ENCODE measurements around the gene KIZ. TPM values are rescaled to one million over a fixed set of nuclear protein-coding genes. Genes with fewer than 3 reads are reported as not detected.

The KIZ gene
- total and polyA plus RNA-seq, 2 of the 4 experiments (the other 2 are of a cell fraction) = 9.9 to 14.0 TPM

DNA sequence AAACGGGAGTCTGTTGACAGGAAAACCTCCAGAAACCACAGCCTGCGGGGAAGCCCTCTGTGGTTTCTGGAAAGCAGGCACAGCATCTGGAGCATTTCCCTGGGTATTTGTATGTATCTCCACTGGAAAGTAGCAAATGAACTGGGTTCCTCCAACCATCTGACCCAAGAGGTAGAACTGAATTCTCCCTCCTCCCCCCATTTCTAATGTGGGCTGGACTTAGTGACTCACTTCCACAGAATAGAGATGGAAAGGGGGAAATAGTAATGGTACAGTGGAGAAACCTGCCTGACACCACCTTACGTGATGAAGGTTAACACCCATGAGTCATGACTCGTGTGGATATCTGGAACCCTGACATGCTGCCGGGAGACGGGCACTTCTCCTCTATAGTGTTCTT, 125.4 kb downstream of the KIZ start:
- Histone ChIP-seq H3K14ac (replicated peaks; ENCODE audit: low read depth, low read length) (no peak overlapping the region), H3K23ac (ENCODE audit: low read depth, low read length) (no peak overlapping the region), H2BK20ac (ENCODE audit: low read depth, low read length) (no peak overlapping the region), H4K5ac (ENCODE audit: low read depth, low read length) (no peak overlapping the region), H3K18ac (ENCODE audit: low read depth, low read length) (no peak overlapping the region), H3K36me3 (ENCODE audit: control insufficient read depth, insufficient read depth, low read length) (no peaks in the 10 kb centered on the region), H2BK15ac (ENCODE audit: low read depth, low read length) (no peak overlapping the region), H4K20me1 (ENCODE audit: insufficient read depth, low read length) (no peaks in the 10 kb centered on the region), H2AK9ac (replicated peaks; ENCODE audit: low read depth, low read length, poor library complexity) (no peak overlapping the region), H3K9ac (ENCODE audit: low read depth, low read length) (no peak overlapping the region), H2BK120ac (ENCODE audit: low read depth, low read length) (no peak overlapping the region), H4K8ac (ENCODE audit: low read depth in 2 of 2, low read length in 2 of 2) (no peak overlapping the region), H3K9me3 (ENCODE audit: control insufficient read depth, insufficient read depth, low read length) (no peaks in the 10 kb centered on the region), H3K56ac (ENCODE audit: extremely low read depth, insufficient read depth, low read length) (no peak overlapping the region), H3K27ac (ENCODE audit: insufficient read depth, low read length) (no peak overlapping the region), H3K27me3 (ENCODE audit: control insufficient read depth, insufficient read depth, low read length) (no peaks in the 10 kb centered on the region), H3K79me1 (ENCODE audit: low read depth in 1 of 2, low read length in 2 of 2) (no peaks in the 10 kb centered on the region), H3K4ac (ENCODE audit: low read depth, low read length) (no peak overlapping the region), H3K4me2 (ENCODE audit: low read depth, low read length) (no peak overlapping the region), H2AFZ (replicated peaks; ENCODE audit: low read length, poor library complexity) (no peak overlapping the region), H3K9me1 (ENCODE audit: insufficient read depth, low read length) (no peaks in the 10 kb centered on the region), H3K4me3 (ENCODE audit: insufficient read depth, low read depth, low read length) (no peak overlapping the region), H3K4me1 (ENCODE audit: control insufficient read depth, insufficient read depth, low read length) (no peaks in the 10 kb centered on the region), H2AK5ac (ENCODE audit: low read depth, low read length) (no peak overlapping the region), H2BK5ac (ENCODE audit: low read depth, low read length, poor library complexity, severe bottlenecking) (no peak overlapping the region), H4K91ac (ENCODE audit: insufficient read depth, low read depth, low read length) (no peak overlapping the region)
- ChIA-PET POLR2A (ENCODE audit: unreplicated experiment) (no interaction called here), CTCF (no interaction called here)
- no peak for DNase-seq
- no TSS peak for BruUV-seq (replicated peaks)
- TF ChIP-seq FOS (IDR thresholded peaks at IDR 0.05; ENCODE audit: low read depth, low read length) (no peak), CHD1 (IDR thresholded peaks at IDR 0.05; ENCODE audit: low read depth, low read length) (no peak), NFE2L2 (IDR thresholded peaks at IDR 0.05; ENCODE audit: low read depth, low read length) (no peak)
- no peak for ATAC-seq (ENCODE audit: low read depth)
- WGBS, 2 experiments (ENCODE audit: extremely low coverage in 2 of 2, insufficient read length in 1 of 2) = no CpG with 5 or more reads among the region's 6 CpGs
- intact Hi-C loops (cut with micrococcal nuclease) = no loop called here
- in situ Hi-C loops (cut with MboI; ENCODE audit: low sequenced_read_pairs) = no loop called here
- dilution Hi-C loops (cut with HindIII; ENCODE audit: low sequenced_read_pairs, unreplicated experiment) = no loop called here

Measured in IMR-90 (cell line).